Right cardiac atrium (tissue), 5 donors: ENCODE data around the gene YWHAH. TPM values are rescaled to one million over a fixed set of nuclear protein-coding genes. Genes with fewer than 3 reads are reported as not detected.
A peak's percentile ranks its signal among the peaks of the same experiment; 100 is the strongest.

ENCODE experiments used
- ATAC-seq, 2 donors: fragments of 200-7000 bp; cut with Tn5 transposase; one replicate each; pipeline versions ENCODE4 v1.8.0 to v1.9.1; 2020; ENCODE audit warnings: moderate library complexity in 2 of 2, mild to moderate bottlenecking in 1 of 2
- DNase-seq, 3 donors: peaks; one replicate each; pipeline ENCODE4 v3.0.0-alpha.2; 2020
- H3K27ac ChIP-seq: one replicate; pipeline ENCODE4 v1.5.1; 2013; ENCODE audit warnings: mild to moderate bottlenecking, low read length, control low read depth, moderate library complexity
- H3K27me3 ChIP-seq: one replicate; pipeline ENCODE4 v1.6.1; 2013; ENCODE audit not compliant: control insufficient read depth, insufficient read depth
- H3K4me1 ChIP-seq: one replicate; pipeline ENCODE4 v1.6.1; 2013; ENCODE audit warnings: low read length; ENCODE audit not compliant: control insufficient read depth, insufficient read depth
- H3K4me3 ChIP-seq: one replicate; pipeline ENCODE4 v1.5.1; 2013; ENCODE audit warnings: low read length, control low read depth
- H3K9me3 ChIP-seq: one replicate; pipeline ENCODE4 v1.6.1; 2013; ENCODE audit warnings: low read length; ENCODE audit not compliant: control insufficient read depth
- WGBS: extraction: QIAGEN DNeasy Blood & Tissue Kit; methylation state at CpG from one replicate; pipeline ENCODE4 v1.1.7; 2013; 5-methylcytosine and 5-hydroxymethylcytosine counted together
- intact Hi-C, 4 donors: fragments of 100-400 bp; cut with DNase I; formaldehyde crosslinking; loops; one replicate each; pipeline versions ENCODE4 v1.11.0 to v1.14.0; 2022 to 2023
- polyA plus RNA-seq: library from polyadenylated mRNA; stranded (reverse); fragments of 200-250 nt; gene quantifications from one replicate; pipeline ENCODE4 v1.2.3, GENCODE V29; 2013
- total RNA-seq, 4 donors: library from RNA; stranded (reverse); fragmentation: NEBNext Ultra II Directional; extraction: Animal tissue kit (Norgen Biotek cat#: 25700); gene quantifications; one replicate each; pipeline ENCODE4 v1.2.1, GENCODE V29; 2021
- donor health status: healthy with polysubstance abuse.
- donor health status: DM: no; HTN: yes; CAD: no.
- donor health status: DM: no; HTN: no; CAD: no.
- donor health status: DM: no; HTN: yes; CAD: no; lungs with severe emphysema.
- donor health status: DM: yes; HTN: yes; CAD: no.

Gene YWHAH
- total and polyA plus RNA-seq, 5 donors: 59.9 to 103 (median 79.9) TPM

GRCh38 chr22:31906086-31906485 is 38.2 kb upstream of the YWHAH start:
- no peak overlapping the region for H3K4me3 ChIP-seq
- H3K27me3 ChIP-seq: no peaks in the 10 kb centered on the region
- DNase-seq (peak in 1 of 3 donors; percentile 44), ATAC-seq (no peak)
- no peak overlapping the region for H3K27ac ChIP-seq
- no peaks in the 10 kb centered on the region for H3K4me1 ChIP-seq
- intact Hi-C loops: loop anchor here in 1 of 4 donors (2.0 kb wide), 1 partner anchor 51 kb away; no protein-coding TSS in a partner anchor
- H3K9me3 ChIP-seq: no peaks in the 10 kb centered on the region
- WGBS: 95% methylated on average over 16 of the region's 16 CpGs

- 77% methylated on average over 5 of the region's 5 CpGs for WGBS
- intact Hi-C loops: loop anchor here in 1 of 4 donors (2.0 kb wide), 1 partner anchor 50 kb away; no protein-coding TSS in a partner anchor
Measured at GRCh38 chr22:31906569-31906968, 37.8 kb upstream of the YWHAH start.

GRCh38 chr22:31909977-31910376 is 34.4 kb upstream of the YWHAH start:
- WGBS: 84% methylated on average over 5 of the region's 5 CpGs
- Histone ChIP-seq H3K4me3 (no peak overlapping the region), H3K27ac (no peak overlapping the region), H3K4me1 (no peaks in the 10 kb centered on the region), H3K27me3 (no peaks in the 10 kb centered on the region), H3K9me3 (no peaks in the 10 kb centered on the region)
- intact Hi-C loops: no loop called here
- ATAC-seq (no peak), DNase-seq (no peak)

More at GRCh38 chr22:31906569-31906968, 37.8 kb upstream of the YWHAH start:
- DNase-seq: no peak
- Histone ChIP-seq H3K27ac (no peak overlapping the region), H3K4me1 (no peaks in the 10 kb centered on the region), H3K27me3 (no peaks in the 10 kb centered on the region), H3K4me3 (no peak overlapping the region), H3K9me3 (no peaks in the 10 kb centered on the region)
- ATAC-seq: no peak

- no peak overlapping the region for H3K4me3 ChIP-seq
- H3K4me1 ChIP-seq: no peaks in the 10 kb centered on the region
- intact Hi-C loops: no loop called here
- H3K9me3 ChIP-seq: no peaks in the 10 kb centered on the region
- ATAC-seq (no peak), DNase-seq (no peak)
- 88% methylated on average over 7 of the region's 7 CpGs for WGBS
- no peaks in the 10 kb centered on the region for H3K27me3 ChIP-seq
- H3K27ac ChIP-seq: no peak overlapping the region
Measured at GRCh38 chr22:31911565-31912406, 32.5 kb upstream of the YWHAH start.

GRCh38 chr22:31912407-31912743 is 32.0 kb upstream of the YWHAH start:
- no peaks in the 10 kb centered on the region for H3K27me3 ChIP-seq
- 67% methylated on average over 1 of the region's 1 CpG for WGBS
- no peak for ATAC-seq
- H3K9me3 ChIP-seq: no peaks in the 10 kb centered on the region
- no peak overlapping the region for H3K4me3 ChIP-seq
- intact Hi-C loops: no loop called here
- H3K27ac ChIP-seq: no peak overlapping the region
- no peaks in the 10 kb centered on the region for H3K4me1 ChIP-seq
- no peak for DNase-seq

- ATAC-seq (no peak), DNase-seq (no peak)
- Histone ChIP-seq H3K9me3 (no peaks in the 10 kb centered on the region), H3K4me1 (no peaks in the 10 kb centered on the region), H3K4me3 (no peak overlapping the region), H3K27ac (no peak overlapping the region), H3K27me3 (no peaks in the 10 kb centered on the region)
- intact Hi-C loops: no loop called here
- 72% methylated on average over 10 of the region's 10 CpGs for WGBS
Measured at GRCh38 chr22:31915586-31915985, 28.7 kb upstream of the YWHAH start.

- peak; percentile 52 for ATAC-seq
- Histone ChIP-seq H3K27me3 (no peaks in the 10 kb centered on the region), H3K27ac (no peak overlapping the region), H3K9me3 (no peaks in the 10 kb centered on the region), H3K4me1 (no peaks in the 10 kb centered on the region), H3K4me3 (no peak overlapping the region)
- DNase-seq: no peak
- intact Hi-C loops: no loop called here
- 67% methylated on average over 17 of the region's 17 CpGs for WGBS
Measured at GRCh38 chr22:31917227-31917921, 27.0 kb upstream of the YWHAH start.

- H3K27me3 ChIP-seq: no peaks in the 10 kb centered on the region
- intact Hi-C loops: no loop called here
- no peaks in the 10 kb centered on the region for H3K4me1 ChIP-seq
- no peaks in the 10 kb centered on the region for H3K9me3 ChIP-seq
- H3K27ac ChIP-seq: no peak overlapping the region
- ATAC-seq: no peak
- H3K4me3 ChIP-seq: no peak overlapping the region
- 89% methylated on average over 3 of the region's 3 CpGs for WGBS
- no peak for DNase-seq
Measured at GRCh38 chr22:31919730-31920129, 24.6 kb upstream of the YWHAH start.

GRCh38 chr22:31920306-31920705 is 24.0 kb upstream of the YWHAH start:
- no peak for ATAC-seq
- intact Hi-C loops: no loop called here

GRCh38 chr22:31921106-31921505 is 23.2 kb upstream of the YWHAH start:
- 74% methylated on average over 3 of the region's 3 CpGs for WGBS
- H3K4me1 ChIP-seq: no peaks in the 10 kb centered on the region
- no peak overlapping the region for H3K27ac ChIP-seq
- H3K4me3 ChIP-seq: no peak overlapping the region
- intact Hi-C loops: no loop called here
- DNase-seq (no peak), ATAC-seq (no peak)
- no peaks in the 10 kb centered on the region for H3K27me3 ChIP-seq
- no peaks in the 10 kb centered on the region for H3K9me3 ChIP-seq

More at GRCh38 chr22:31920306-31920705, 24.0 kb upstream of the YWHAH start:
- Histone ChIP-seq H3K4me1 (no peaks in the 10 kb centered on the region), H3K4me3 (no peak overlapping the region), H3K9me3 (no peaks in the 10 kb centered on the region), H3K27ac (no peak overlapping the region), H3K27me3 (no peaks in the 10 kb centered on the region)
- DNase-seq: no peak
- 93% methylated on average over 3 of the region's 3 CpGs for WGBS

- H3K4me1 ChIP-seq: no peaks in the 10 kb centered on the region
- H3K4me3 ChIP-seq: no peak overlapping the region
- no peak overlapping the region for H3K27ac ChIP-seq
- H3K27me3 ChIP-seq: no peaks in the 10 kb centered on the region
- no peak for DNase-seq
- WGBS: 76% methylated on average over 6 of the region's 6 CpGs
- H3K9me3 ChIP-seq: no peaks in the 10 kb centered on the region
- intact Hi-C loops: no loop called here
- no peak for ATAC-seq
Measured at GRCh38 chr22:31922534-31922933, 21.8 kb upstream of the YWHAH start.
